ENCODE data around the gene RPS6KA3.

Gene RPS6KA3

GRCh38 chrX:20266810-20267606, at the start of gene RPS6KA3:
Gene RPS6KA3, minus strand, starts transcription at chrX:20266909. Its CDS starts 277 bp downstream, at chrX:20266632.
- peak; percentile 93 for DNase-seq

- no peak for DNase-seq
Observed at GRCh38 chrX:20315140-20315539, 48.4 kb upstream of the RPS6KA3 start.

GRCh38 chrX:20313899-20314298, 47.2 kb upstream of the RPS6KA3 start:
- DNase-seq: no peak

GRCh38 chrX:20312018-20312417, 45.3 kb upstream of the RPS6KA3 start:
- no peak for DNase-seq

- DNase-seq: no peak
Observed at GRCh38 chrX:20311505-20311904, 44.8 kb upstream of the RPS6KA3 start.

- no peak for DNase-seq
Observed at GRCh38 chrX:20309806-20310205, 43.1 kb upstream of the RPS6KA3 start.

- no peak for DNase-seq
Observed at GRCh38 chrX:20306668-20307067, 40.0 kb upstream of the RPS6KA3 start.

GRCh38 chrX:20300822-20301221, 34.1 kb upstream of the RPS6KA3 start:
- no peak for DNase-seq

GRCh38 chrX:20294957-20295356, 28.2 kb upstream of the RPS6KA3 start:
- no peak for DNase-seq

- no peak for DNase-seq
Observed at GRCh38 chrX:20294284-20294683, 27.6 kb upstream of the RPS6KA3 start.

- no peak for DNase-seq
Observed at GRCh38 chrX:20285511-20285910, 18.8 kb upstream of the RPS6KA3 start.

- DNase-seq: no peak
Observed at GRCh38 chrX:20284992-20285391, 18.3 kb upstream of the RPS6KA3 start.

- no peak for DNase-seq
Observed at GRCh38 chrX:20284444-20284843, 17.7 kb upstream of the RPS6KA3 start.

GRCh38 chrX:20280938-20281337, 14.2 kb upstream of the RPS6KA3 start:
- no peak for DNase-seq

- no peak for DNase-seq
Observed at GRCh38 chrX:20274121-20274520, 7.4 kb upstream of the RPS6KA3 start.

- DNase-seq: no peak
Observed at GRCh38 chrX:20271730-20272129, 5.0 kb upstream of the RPS6KA3 start.

- DNase-seq: no peak
Observed at GRCh38 chrX:20271186-20271585, 4.5 kb upstream of the RPS6KA3 start.

- DNase-seq: no peak
Observed at GRCh38 chrX:20270562-20270890, 3.8 kb upstream of the RPS6KA3 start.

- no peak for DNase-seq
Observed at GRCh38 chrX:20269848-20270561, 3.3 kb upstream of the RPS6KA3 start.

GRCh38 chrX:20267931-20268701, 1.4 kb upstream of the RPS6KA3 start:
- DNase-seq: peak; percentile 24

- no peak for DNase-seq
Observed at GRCh38 chrX:20267607-20267930, 860 bp upstream of the RPS6KA3 start.

- DNase-seq: peak; percentile 43
Observed at GRCh38 chrX:20265726-20266681, 705 bp downstream of the RPS6KA3 start.
